HG02884 (cell line): Measurements from ENCODE around the gene GALR1.
"Not testable (repeated sequence)": the region's sequence is repeated elsewhere in the genome, so short reads cannot be mapped to it uniquely, and the experiment has no call there.

Experiments used
- ATAC-seq: cut with Tn5 transposase; IDR thresholded peaks from one replicate; pipeline ENCODE4 v1.9.1; 2021; ENCODE audit warnings: mild to moderate bottlenecking, moderate library complexity; ENCODE audit not compliant: unreplicated experiment

The GALR1 gene, protein sequence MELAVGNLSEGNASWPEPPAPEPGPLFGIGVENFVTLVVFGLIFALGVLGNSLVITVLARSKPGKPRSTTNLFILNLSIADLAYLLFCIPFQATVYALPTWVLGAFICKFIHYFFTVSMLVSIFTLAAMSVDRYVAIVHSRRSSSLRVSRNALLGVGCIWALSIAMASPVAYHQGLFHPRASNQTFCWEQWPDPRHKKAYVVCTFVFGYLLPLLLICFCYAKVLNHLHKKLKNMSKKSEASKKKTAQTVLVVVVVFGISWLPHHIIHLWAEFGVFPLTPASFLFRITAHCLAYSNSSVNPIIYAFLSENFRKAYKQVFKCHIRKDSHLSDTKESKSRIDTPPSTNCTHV

DNA sequence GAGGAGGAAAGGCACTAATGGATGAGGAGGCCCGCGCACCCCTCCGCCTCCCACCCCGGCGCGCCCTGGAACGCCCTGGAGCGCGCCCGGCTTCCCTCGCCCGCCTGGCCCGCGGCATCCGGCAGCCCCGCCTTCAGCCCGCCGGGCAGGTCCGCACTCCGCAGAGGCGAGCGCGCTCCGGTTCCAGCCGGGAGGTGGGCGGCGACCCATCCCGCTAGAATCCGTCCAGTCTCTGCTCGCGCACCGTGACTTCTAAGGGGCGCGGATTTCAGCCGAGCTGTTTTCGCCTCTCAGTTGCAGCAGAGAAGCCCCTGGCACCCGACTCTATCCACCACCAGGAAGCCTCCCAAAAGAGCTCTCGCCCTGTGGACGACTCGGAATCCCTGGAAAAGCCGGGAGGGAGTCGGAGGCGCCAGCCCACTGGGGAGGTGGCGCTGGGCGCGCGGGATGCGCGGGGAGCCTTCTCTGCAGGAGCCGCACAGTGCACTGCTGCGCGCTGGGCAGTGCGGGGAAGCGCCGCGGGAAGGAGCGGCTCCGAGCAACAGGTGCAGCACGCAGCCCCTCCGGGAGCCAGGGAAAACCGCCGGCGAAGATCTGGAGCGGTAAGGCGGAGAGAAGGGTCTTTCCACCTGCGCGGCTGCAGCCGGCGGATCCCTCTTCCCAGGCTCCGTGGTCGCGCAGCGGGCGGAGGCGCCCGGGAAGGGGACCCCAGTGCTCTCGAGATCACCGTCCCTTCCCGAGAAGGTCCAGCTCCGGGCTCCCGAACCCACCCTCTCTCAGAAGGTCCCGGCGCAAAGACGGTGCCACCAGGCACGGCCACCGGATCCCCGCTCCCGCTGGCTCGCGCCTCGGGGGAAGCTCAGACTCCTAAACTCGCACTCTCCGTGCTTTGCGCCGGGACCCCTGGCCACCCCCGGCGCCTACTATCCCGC, at the start of gene GALR1:
TSS of gene GALR1 (plus strand) at position 280 of the 932 bp plus-strand sequence. CDS start 701 bp downstream, outside the sequence.
- no peak for ATAC-seq

DNA sequence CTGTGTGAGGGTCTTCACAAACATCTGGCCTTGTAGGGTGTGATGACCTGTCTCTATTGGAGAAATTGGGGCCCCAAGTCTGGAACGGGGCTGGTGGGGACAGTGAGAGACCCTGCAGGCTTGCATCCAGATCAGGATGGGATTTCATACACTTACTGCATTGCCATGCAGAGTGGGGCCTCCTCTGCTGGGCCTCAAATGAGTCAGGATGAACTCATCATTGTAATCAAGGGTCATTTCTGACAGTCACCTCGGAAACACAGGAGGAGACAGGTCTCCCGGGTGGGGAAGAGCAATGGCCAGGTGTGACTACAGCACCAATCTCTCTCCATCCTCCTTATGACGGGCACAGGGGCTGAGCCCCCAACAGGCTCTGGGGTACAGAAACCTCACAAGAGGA, 48.1 kb upstream of the GALR1 start:
- no peak for ATAC-seq

DNA sequence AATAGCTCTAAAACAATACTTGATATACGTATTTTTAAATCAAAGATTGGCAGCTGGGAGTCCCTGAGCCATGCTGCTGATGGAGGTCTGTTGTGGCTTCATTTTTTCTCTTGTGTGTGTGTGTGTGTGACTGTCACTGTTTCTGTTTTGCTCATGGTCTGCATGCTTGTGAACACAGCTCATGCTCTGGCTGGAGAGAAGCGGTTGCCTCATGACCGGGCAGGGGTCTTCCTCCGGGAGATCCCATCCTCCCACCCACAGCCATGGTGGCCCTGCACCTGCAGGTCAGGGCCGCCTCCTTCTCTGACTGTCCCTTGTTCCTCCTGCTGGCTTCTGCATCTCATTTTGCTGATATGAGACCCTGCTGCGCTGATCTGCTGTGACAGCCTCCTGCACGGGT, 47.3 kb upstream of the GALR1 start:
- no peak for ATAC-seq

DNA sequence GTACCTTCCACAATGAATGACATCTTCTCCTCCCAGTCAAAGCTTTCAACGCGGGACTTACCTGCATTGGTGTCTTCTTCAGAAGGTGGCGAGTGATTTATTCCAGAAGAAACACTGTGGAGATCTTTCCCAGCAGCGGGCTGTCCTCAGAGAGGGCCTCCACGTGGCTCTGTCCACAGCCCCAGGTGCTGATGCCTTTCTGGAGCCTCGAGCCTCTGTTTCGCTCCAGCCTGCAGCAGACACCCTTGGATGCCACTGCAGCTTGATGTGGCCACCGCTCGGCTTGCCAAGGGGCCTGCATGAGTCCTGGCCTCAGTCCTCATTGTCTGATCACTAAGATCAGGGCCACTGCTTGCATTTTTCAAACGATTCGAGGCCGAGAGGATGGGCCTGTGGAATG, 46.6 kb upstream of the GALR1 start:
- ATAC-seq = no peak

DNA sequence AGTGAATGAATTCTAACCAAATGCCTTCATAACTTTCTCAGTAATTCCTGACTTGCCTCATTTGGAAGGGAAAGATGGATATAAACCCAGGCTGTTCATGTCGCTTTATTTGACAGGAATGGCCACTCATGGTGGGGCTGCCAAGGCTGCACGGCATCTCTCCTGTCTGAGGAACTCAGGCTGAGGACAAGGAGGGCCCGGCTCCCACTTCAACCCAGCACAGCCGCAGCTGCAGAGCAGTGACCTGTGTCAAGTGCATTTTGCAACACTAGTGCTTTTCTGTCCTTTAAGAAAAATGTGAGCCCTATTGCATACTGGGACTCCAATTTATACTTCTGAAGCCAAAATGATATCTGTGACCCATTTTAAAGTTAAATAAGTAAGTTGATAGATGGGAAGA, 45.8 kb upstream of the GALR1 start:
- no peak for ATAC-seq

DNA sequence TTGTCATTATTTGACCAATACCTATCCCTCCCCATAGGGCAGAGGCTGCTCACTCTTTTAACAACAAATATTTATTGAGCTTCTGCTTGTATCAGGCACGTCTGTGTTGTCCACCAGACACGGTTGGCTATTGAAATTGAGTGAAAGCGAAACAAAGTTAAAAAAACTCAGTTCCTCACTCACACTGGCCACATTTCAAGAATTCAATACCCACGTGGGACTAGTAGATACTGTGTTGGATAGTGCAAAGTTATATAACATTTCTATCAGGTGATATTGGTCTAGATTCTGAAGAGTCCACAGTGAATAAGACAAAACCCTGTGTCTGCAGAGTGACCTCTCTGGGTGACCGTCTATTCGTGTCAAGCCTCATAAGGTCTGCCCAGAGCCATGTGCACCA, 43.9 kb upstream of the GALR1 start:
- ATAC-seq = no peak

DNA sequence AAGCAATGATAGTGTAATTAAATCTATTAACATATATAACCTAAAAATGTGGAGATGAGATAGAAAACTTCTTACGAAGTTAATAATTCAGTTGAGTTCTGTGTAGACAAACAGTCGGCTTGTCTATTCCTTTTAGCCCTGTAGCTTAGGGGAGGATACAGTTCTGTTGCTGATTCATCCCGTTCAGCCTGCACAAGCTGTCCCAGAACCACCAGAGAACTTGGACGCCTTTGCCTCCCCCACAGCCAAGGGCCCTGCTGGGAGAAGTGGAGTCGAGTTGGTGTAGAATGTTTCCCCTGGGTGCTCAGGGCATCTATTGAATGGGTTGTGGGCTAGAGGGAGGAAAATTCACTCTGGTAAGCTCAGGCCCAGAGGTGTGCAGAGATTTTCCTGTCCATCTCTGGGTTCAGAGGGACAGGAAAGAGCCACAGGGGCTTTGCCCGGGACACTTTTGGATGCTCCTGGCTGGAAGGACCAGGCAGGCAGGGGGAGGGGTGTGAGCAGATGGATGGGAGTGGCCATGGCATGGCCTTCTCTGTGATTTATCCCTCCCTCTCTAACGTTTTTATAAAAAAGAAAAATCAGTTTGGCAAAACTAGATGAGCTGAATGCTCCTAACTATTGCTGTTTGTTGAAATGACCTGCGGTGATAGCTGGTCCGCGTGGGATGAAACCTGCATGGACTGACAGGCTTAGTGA, 42.8 kb upstream of the GALR1 start:
- ATAC-seq = no peak

DNA sequence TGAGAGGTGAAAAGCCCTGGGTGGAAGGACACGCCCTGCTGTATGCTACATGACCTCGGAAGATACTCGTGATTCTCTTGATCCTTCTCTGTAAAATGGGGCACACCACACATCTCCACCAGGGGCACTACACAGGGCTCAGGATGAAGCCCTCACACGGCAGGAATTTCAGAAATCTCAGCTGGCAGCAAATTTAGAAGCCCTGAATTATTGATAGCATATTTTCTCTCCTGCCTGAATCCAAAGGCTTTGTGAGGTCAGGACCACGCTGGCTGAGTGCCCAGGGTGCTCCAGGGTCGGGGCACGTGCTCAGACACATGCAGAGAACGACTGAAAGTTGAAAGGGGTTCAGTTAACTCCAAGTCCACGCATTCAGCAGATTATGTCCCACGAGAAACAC, 42.1 kb upstream of the GALR1 start:
- ATAC-seq = peak; percentile 50

DNA sequence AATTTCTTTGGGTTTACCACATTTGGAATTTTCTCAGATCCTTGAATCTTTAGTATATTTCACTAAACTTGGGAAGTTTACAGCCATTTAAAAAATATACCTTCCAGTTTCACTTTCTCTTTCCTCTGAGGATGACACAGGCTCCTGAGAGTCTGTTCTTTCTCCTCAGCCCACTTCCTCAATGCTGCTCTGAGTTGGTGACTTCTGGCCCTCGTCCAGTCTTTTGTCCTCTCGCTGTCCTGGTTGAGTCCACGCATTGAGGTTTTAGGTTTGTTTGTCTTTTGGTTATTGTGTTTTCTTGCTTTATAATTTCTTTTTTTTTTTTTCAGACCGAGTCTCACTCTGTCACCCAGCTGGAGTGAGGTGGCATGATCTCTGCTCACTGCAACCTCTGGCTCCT, 40.7 kb upstream of the GALR1 start:
- ATAC-seq = peak; percentile 73

DNA sequence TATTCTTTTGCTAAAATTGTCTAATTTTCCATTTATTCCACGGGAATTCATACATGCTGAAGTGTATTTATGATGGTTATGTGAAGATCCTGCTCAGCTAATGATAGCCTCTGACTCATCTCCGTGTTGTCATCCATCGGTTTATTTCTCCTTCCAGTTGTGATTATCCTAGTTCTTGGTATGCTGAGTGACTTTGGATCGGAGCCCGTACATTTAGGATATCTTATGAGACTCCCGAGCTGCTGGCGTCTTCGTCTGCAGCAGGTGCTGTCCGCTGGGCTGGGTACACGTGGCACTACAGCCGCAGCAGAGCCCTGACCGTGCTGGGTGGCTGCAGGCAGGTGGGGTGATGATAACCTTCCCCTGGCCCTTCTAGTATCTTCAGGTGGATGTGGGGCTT, 40.1 kb upstream of the GALR1 start:
- ATAC-seq = no peak

DNA sequence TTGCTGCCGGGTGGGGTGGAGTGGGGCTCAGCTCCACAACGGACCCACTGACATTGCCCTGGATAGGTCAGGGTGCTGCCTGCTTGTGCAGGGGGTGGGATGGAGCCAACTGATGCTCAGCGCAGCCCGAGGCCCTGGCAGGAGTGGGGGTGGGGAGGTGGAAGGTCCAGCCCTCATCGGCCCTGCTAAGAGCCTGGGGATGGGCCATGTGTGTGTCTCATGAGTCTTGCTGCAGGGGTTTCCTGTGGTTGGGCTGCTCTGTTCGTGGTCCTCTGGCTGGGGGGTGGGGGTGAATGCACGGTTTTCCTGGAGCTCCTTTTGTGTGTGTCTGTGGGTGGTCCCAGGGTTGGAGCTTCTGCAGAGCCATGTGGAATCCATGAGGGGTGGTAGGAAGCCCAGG, 39.4 kb upstream of the GALR1 start:
- ATAC-seq = no peak

DNA sequence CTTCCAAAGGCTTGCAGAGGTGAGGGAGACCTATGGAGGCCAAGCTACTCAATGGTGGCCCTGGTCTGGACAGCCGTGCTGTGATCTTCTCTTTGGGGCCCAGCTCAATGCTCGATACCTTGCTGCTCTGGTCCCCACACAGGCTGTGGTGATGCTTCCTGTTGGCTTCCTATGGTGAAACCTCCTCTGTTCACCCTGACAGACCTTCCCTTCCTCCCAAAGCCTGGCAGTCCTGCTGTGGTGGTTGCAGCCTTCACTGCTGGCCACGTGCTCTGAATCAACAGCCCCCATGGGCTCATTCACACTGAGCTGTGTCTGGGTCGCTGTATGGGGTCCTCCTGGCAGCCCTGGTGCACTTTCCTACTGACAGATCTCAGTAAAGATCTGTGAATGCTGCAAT, 31.0 kb upstream of the GALR1 start:
- ATAC-seq = no peak

DNA sequence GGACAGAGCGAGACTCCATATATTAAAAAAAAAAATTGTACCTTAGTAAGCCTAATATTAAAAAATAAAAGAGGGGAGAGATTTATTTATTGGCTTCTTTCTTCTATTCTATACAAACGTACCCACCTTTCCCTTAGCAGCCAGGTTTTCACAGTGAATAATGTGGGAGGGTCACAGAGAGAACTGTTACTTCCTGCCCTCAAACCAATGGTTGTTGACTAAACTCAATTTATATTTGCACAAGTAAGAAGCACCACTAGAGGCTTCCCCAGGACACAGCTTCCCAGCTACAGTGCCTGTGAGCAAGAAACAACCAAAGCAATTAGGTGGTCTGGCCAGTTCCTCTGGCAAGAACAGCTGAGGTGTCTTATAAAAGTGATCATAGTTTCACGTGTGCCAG, 28.9 kb upstream of the GALR1 start:
- ATAC-seq = no peak

DNA sequence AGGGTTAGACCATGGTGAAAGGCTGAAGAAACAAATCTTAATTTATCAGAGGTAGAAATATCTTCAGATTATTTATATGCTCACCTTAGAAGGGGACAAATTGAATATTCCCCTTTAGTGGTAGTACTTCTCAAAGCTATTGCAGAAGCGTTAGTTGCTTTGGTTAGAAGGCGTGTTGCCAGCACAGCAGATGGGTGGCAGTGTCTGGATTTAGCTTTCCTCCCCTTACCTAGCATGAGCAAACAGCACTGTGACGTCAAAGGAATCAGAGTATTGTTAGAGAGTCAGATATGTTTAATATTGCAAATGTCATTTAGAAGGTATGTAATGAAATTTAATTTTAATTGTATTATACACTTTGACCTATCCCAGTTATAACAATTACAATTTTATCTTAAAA, 27.2 kb upstream of the GALR1 start:
- ATAC-seq = no peak

DNA sequence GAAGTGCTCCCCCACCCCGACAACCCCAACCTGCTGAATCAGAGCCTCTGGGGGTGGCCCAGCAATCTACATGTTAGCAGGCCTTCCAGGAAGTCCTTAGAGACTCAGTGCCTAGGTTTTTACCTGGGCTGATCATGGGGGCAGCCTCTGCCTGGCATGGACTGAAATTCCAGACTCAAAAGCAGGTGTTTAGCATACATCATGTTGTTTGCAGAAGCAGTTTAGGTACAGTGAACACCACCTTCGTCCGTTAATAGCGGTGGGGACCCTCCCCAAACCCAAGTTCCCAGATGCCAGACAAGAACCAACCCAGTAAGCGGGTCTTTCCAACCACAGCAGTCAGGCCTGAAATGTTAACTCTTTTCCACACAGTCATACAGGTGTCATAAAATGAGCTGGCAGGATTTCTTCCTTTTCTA, 26.4 kb upstream of the GALR1 start:
- no peak for ATAC-seq

DNA sequence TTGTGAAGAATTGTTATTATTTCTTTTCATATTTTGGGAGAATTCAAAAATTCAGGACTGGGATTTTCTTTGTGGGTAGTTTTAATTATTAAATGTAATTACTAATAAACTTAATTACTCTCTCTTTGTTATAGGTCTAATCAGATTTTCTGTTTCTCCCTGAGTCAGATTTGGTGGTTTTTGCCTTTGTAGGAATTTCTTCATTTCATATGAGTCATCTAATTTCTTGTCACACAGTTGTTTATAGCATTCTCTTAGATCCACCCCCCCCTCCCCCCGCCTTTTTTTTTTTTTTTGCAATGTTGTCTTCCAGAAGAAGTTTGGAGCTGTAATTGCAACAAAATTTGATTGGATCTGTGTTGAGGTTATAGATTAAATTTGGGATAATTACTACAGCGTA, 26.0 kb upstream of the GALR1 start:
- no peak for ATAC-seq

DNA sequence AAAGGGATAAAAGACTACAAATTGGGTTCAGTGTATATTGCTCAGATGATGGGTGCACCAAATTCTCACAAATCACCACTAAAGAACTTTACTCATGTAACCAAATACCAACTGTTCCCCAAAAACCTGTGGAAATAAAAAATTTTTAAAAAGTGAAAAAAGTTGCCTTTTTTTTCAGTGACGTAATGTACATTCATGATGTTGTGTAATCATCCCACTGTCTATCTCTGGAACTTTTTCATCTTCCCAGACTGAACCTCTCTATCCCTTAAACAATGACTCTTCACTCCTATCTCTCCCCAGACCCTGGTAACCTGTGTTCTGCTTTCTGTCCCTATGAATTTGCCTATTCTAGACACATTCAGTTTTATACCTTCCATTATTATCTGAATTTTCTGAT, 19.0 kb upstream of the GALR1 start:
- no peak for ATAC-seq

DNA sequence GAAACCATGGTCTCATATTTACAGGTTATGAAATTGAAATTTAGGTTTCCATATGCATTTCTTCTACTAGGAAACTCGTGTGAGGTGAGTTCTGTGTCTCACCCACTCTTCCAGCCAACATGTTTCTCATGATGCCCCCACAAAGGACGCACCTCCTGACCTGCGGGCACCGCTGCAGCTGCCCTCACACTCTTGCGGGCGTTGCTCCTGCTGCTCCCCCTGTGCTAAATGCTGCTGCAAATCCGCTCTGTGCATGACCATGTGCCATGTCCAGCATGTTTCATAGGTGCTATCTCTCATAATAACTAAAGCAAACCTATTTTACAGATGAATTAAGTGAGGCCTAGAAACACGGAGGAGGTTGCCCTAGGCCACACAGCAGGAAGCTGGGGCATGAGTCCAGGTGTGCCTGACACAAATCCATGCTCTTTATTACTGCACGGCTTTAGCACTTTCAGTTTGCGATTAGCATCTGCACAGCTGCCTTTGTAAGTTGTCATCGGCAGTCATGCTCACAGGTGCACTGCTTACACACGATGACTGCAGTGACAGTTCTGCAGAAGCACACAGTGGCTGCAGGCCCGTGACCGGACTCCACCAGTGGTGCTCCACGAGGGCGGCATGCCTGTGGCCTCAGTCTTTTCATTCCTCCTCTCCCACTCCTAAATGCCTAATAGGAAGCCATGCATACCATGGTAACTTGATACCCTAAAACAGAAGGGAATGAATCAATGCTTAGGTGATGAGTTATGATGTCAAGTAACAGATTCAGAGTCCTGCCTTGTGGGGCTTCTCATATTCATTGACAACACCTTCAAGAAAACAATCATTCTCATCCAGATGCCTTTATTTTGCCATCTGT, 14.9 kb upstream of the GALR1 start:
- ATAC-seq = no peak

DNA sequence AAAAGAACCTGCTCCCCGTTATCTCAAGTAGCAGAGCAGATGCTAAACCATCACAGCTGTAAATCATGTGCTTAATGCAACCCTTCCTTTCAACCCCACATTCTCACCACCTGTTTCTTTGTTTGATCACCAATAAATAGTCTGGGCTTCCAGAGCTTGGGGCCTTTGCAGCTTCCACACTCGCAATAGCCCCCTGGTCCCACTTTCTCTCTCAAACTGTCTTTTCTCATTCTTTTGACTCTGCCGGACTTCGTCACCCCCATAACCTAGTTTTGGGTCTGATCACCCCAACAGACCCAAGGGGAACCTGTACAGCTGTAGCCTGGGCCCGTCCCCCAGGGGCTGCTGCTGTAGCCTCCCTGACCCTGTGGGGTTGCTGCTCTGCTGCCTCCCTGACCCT, 10.4 kb upstream of the GALR1 start:
- not testable (repeated sequence) for ATAC-seq

DNA sequence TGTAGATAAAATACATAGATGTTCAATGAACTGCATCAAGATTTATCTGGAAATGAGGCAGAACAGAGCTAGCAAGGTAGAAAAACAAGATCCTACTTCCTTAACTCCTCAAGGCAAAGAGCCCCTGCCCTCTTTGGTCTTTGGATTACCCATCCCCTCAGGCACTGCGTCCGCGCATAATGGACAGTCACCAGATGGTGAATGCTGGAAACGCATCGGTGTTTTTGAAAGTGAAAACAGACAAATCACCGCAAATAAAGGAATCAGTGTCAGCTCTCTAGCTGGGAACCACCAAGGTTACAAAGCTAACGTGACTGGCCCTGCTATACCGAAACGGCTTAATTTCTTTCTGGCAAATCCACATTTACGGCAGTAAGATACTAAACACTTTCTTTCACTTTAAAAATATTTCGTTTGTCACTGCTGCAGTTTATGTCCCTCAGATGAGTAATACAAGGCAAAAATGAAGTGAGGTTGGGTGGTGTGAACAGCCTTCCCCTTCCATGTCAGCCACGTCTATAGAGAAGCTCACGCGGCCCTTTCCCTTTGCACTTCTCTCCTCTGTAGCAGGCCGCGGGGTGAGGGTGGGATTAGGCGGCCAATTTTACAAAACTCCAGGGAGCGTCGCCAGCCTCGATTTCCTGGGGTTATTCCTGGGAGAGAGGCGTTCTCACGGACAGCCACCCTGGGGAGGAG, 627 bp upstream of the GALR1 start:
- no peak for ATAC-seq
